ENCODE measurements around the gene FYN. TPM values are rescaled to one million over a fixed set of nuclear protein-coding genes. Genes with fewer than 3 reads are reported as not detected.

The FYN gene
- total RNA-seq, 2 donors from 2014 or later: 78.9 to 98.7 TPM

DNA sequence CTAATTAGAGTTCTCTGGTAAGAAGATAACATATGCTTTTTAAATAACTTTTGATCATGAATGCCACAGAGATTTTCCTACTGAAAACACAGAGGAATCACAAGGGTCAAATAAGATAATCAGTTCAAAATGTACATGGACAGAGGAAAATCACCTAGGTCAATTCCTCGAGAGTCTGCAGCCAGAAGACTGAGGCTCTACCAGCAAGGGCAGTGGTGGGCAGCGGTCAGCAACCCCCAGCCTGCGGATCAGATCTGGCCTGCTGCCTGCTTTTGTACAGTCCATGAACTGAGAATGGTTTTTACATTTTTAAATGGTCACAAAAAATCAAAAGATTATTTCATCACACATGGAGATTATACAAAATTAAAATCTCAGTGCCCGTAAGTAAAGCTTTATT is 79.0 kb downstream of the FYN start:
- no peak overlapping the region for H3K27ac ChIP-seq
- H3K4me1 ChIP-seq: peaks cover 0 to 47% of the 10 kb centered on the region in 2 donors
- no peak overlapping the region for H3K4me3 ChIP-seq

DNA sequence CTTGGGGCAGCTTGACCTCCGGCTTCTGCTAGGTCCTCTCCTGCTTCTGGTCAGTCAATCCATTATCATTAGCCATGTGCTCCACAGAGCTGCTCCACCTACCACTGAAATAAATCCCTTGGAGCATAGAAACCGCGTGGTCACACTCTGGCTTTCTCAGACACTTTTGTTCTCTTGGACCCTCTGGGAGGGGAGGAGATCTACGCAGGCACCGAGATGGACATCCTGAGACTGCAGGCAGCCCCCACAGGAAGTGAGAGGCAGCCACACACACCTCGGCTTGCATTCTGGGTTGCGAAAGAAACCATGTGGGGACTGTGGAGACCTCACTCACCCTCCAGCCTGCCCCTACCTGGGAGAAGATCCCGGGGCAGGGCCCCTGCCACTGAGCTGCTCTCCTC is 79.5 kb downstream of the FYN start:
- Histone ChIP-seq H3K4me1 (peaks cover 0 to 47% of the 10 kb centered on the region in 2 donors), H3K9me3 (no peaks in the 10 kb centered on the region), H3K36me3 (no peaks in the 10 kb centered on the region), H3K27ac (no peak overlapping the region), H3K4me3 (no peak overlapping the region), H3K27me3 (no peaks in the 10 kb centered on the region)
- TF ChIP-seq, protein P1, sequence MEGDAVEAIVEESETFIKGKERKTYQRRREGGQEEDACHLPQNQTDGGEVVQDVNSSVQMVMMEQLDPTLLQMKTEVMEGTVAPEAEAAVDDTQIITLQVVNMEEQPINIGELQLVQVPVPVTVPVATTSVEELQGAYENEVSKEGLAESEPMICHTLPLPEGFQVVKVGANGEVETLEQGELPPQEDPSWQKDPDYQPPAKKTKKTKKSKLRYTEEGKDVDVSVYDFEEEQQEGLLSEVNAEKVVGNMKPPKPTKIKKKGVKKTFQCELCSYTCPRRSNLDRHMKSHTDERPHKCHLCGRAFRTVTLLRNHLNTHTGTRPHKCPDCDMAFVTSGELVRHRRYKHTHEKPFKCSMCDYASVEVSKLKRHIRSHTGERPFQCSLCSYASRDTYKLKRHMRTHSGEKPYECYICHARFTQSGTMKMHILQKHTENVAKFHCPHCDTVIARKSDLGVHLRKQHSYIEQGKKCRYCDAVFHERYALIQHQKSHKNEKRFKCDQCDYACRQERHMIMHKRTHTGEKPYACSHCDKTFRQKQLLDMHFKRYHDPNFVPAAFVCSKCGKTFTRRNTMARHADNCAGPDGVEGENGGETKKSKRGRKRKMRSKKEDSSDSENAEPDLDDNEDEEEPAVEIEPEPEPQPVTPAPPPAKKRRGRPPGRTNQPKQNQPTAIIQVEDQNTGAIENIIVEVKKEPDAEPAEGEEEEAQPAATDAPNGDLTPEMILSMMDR (IDR thresholded peaks at IDR 0.05): no peak
- no peak for DNase-seq (ENCODE audit: low spot score)

More for the DNA sequence above, 79.0 kb downstream of the FYN start:
- Histone ChIP-seq H3K27me3 (no peaks in the 10 kb centered on the region), H3K9me3 (no peaks in the 10 kb centered on the region), H3K36me3 (no peaks in the 10 kb centered on the region)
- no peak for DNase-seq (ENCODE audit: low spot score)
- TF ChIP-seq, protein P1 (IDR thresholded peaks at IDR 0.05): no peak

DNA sequence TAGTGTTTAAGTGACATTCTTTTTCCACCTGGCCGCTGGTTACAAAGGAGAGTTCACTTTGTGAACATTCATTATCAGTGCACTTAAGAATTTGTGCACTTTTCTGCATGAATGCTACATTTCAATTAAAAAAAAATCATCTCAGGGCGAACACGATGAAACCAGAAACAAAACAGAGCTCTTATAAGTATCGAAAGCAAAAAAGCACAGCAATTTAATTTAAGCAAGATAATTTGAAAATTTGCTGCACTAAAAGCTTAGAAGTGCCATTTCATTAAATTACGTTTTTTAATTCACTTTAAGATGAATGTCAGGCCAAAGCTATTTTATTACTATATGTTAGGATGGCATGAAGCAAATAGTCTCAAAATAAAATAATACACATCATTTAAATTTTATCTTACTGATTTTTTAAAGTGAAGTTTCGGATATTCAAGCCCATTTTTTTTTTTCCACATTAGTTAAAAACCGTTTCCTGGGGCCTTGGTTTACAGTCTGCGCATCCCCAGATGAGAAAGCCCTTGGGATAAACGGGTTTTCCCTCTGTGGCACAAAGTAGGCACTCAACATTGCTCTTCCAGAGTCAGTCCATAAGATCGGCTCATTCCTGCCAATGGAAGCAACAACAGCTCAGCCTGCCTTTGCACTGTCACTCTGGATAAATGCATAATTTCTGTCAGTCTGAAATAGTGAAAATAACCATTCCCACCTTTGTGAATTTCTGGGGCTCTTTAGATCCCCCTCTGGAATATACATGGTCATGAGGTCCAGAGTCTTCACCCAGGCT is 80.1 kb downstream of the FYN start:
- TF ChIP-seq, protein P1 (IDR thresholded peaks at IDR 0.05): no peak
- no peak overlapping the region for H3K27ac ChIP-seq
- no peaks in the 10 kb centered on the region for H3K27me3 ChIP-seq
- no peak overlapping the region for H3K4me3 ChIP-seq
- H3K36me3 ChIP-seq: no peaks in the 10 kb centered on the region
- DNase-seq (ENCODE audit: low spot score): no peak
- no peaks in the 10 kb centered on the region for H3K9me3 ChIP-seq
- H3K4me1 ChIP-seq: peaks cover 0 to 47% of the 10 kb centered on the region in 2 donors

DNA sequence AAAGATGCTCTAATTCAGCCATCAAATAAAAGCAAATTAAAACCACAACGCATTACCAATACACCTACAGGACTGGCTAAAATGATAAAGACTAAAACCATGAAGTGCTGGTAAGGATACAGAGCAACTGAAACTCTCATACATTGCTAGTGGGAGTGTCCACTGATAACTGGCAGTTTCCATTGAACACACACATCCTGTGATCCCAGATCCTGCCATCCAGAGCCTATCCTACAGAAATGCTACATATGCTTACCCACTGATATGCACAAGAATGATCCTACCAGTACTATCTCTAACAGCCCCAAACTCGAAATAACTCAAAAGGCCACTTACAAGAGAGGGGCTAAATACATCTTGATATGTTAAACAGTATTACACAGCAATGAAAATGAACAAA is 81.0 kb downstream of the FYN start:
- H3K27ac ChIP-seq: no peak overlapping the region
- no peak for DNase-seq (ENCODE audit: low spot score)
- H3K4me1 ChIP-seq: peaks cover 0 to 47% of the 10 kb centered on the region in 2 donors
- H3K4me3 ChIP-seq: no peak overlapping the region
- TF ChIP-seq, protein P1 (IDR thresholded peaks at IDR 0.05): no peak
- no peaks in the 10 kb centered on the region for H3K9me3 ChIP-seq
- no peaks in the 10 kb centered on the region for H3K36me3 ChIP-seq
- H3K27me3 ChIP-seq: no peaks in the 10 kb centered on the region

DNA sequence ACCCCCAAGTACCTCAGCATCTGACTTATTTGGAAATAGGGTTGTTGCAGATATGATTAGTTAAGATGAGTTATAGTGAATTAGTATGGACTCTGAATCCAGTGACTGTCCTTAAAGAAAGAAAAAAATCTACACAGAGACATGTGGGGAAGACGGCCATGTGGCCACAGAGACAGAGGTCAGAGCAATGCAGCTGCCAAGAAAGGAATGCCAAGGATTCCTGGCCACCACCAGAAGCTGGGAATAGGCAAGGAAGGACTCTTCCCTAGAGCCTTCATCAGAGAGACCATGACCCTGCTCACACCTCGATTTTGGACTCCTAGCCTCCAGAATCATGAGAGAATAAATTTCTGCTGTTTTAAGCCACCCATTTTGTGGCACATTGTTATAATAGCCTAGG is 81.8 kb downstream of the FYN start:
- TF ChIP-seq, protein P1 (IDR thresholded peaks at IDR 0.05): no peak
- Histone ChIP-seq H3K4me1 (peaks cover 0 to 47% of the 10 kb centered on the region in 2 donors), H3K4me3 (no peak overlapping the region), H3K36me3 (no peaks in the 10 kb centered on the region), H3K9me3 (no peaks in the 10 kb centered on the region), H3K27me3 (no peaks in the 10 kb centered on the region), H3K27ac (no peak overlapping the region)
- no peak for DNase-seq (ENCODE audit: low spot score)
